GM19023 (cell line): ENCODE measurements around the gene PTGIR.

ENCODE experiments used
- ATAC-seq: cut with Tn5 transposase; IDR thresholded peaks from one replicate; pipeline ENCODE4 v1.9.1; 2021; ENCODE audit warnings: mild to moderate bottlenecking, moderate library complexity; ENCODE audit not compliant: unreplicated experiment

Gene PTGIR, protein sequence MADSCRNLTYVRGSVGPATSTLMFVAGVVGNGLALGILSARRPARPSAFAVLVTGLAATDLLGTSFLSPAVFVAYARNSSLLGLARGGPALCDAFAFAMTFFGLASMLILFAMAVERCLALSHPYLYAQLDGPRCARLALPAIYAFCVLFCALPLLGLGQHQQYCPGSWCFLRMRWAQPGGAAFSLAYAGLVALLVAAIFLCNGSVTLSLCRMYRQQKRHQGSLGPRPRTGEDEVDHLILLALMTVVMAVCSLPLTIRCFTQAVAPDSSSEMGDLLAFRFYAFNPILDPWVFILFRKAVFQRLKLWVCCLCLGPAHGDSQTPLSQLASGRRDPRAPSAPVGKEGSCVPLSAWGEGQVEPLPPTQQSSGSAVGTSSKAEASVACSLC

DNA sequence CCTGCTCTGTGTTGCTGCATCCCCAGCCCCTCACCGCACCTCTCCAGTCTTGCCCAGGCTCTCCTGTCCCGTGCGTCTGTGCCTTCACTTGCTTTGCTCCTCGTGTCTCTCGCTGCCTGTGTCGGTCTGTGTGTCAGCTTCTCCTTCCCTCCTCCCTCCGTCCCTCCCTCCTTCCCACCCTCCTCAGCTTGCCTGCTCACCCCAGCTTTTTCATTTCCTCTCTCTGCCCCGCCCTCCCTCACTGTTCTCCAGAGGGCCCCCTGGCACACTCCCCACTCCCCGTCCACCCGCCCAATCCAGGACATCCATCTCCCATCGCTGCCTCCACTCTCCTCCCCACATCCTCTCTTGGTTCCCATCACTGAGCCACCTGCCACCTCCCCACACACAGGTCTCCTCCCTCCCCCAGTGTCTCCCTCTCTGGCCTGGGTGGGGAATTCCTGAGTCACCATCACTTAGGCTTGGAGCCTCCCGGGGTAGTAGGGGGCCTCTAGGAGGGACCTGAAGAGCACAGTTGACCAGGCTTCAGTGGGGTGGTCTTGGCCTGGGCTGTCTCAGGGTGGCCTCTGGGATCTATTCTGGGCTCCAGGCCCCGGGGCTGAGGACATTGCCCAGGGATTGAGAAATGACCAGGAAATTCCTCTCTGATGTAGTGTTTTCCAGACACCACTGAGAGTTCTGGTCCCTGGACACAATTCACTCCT, at the start of gene PTGIR:
Gene PTGIR (minus strand): TSS at position 132 of the 704 bp plus-strand sequence. CDS start 864 bp downstream, outside the sequence.
- no peak for ATAC-seq

DNA sequence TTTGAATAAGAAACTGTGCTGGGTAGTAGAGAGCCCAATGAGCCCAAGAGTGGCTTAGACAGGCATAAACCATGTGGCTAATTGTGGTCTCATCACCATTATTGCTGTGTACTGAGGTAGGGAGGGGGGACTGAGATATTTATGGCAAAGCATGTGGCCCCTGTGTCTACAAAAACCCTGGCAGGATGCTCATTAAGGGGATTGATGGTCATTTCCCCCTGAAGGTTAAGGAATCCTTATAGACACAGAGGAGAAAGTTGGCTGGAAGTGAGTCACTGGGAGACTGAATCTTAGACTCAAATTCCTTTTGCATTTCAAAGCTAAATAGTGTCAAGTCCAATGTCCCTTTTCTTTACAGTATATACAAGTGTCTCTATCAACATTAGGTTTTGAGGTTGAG, 45.9 kb upstream of the PTGIR start:
- ATAC-seq, result no peak

DNA sequence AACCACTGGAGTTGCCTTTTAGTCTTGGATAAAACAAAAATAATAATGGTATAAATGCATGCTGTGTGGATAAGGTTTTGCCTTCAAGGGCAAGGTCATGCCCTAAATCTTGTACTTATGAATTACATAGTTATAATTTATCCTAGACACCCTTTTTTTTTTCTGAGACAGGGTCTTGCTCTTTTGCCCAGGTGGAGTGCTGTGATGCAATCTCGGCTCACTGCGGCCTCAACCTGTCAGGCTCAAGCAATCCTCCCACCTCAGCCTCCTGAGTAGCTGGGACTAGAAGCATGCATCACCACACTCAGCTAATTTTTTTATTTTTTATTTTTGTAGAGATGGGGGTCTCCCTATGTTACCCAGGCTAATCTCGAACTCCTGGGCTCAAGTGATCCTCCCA, 43.8 kb upstream of the PTGIR start:
- no peak for ATAC-seq

DNA sequence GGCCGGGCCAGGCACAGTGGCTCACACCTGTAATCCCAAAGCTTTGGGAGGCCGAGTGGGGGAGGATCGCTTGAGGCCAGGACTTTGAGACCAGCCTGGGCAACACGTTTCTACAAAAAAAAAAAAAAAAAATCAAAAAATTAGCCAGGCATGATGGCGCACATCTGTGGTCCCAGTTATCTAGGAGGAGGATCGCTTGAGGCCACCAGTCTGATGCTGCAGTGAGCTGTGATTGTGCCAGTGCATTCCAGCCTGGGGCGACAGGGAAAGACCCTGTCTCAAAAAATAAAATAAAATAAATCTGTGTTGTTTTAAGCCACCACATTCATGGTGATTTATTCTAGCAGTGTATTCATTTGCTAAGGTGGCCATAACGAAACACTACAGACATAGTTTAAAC, 40.2 kb upstream of the PTGIR start:
- no peak for ATAC-seq

DNA sequence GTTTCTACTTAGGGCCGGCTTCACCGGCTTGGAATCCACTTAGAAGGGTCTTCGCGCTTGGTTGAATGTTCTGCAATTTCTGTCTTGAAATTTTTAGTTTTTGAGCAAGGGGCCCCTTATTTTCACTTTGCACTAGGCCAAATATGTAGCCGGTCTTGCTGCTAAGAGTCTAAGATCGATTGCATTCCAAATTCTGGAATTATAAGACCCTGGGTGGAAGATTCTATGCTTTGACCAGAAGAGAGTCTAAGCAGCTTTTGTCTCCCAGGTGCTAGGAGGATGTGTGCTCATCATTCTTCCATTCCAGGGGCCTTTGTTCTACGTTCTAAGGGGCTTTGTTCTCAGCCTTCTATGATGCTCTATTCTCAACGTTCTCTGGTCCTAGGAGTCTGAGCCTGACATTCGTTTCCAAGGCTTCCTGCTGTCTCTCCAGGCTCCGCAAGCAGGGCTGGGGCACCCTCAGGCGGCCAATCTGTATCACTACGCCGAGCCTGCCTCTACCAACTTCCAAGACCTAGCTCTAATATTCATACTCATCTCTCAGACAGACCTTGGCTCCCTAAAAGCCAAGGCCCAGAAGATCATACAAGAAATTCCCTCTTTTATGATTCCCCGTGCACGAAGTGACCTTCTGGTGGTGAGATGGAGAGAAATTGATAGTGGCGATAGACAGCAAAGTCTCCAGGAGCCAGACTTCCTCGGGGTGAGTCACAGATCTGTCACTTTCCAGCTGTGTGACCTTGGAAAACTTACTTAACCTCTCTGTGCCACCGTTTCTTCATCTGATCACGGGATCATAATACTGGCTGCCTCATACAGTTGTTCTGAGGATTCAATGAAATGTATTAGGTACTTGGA, 37.1 kb upstream of the PTGIR start:
- ATAC-seq, result no peak

DNA sequence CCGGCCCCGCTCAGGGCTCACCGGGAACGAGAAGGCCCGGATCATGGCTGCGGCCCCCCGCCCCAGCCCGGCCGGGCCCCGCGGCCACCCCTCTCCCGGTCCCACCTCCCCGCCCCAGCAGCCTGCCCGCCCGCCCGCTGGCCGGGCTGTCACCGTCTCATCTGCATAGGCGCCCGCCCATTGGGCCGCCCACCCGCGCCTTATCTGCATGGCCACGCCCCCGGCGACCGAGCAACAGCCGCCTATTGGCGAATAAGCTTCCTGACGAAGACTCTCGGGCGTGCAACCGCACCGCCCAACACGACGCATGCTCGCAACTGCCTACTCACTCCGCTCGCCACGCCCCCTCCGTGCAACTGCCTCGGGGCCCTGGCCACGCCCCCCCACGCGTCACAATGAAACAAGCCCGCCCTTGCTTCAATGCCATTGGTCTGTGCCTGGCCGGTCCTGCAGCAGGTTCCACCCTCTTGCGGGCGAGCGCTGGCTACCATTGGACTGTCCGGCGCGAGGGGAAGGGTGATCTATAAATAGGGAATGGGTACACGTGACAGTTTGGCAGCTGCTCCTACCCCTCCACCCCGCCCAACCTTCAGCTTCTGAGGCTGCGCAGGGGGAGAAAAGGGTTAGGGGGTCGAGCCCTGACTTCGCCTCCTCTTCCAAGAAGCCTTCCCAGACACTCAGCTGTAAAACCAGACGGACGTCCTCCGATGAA, 36.3 kb upstream of the PTGIR start, which contains the start of gene DACT3:
Gene DACT3 (minus strand): TSS at position 163 of the 712 bp plus-strand sequence. CDS start 118 bp downstream, at position 45.
- ATAC-seq, result peak; percentile 89

DNA sequence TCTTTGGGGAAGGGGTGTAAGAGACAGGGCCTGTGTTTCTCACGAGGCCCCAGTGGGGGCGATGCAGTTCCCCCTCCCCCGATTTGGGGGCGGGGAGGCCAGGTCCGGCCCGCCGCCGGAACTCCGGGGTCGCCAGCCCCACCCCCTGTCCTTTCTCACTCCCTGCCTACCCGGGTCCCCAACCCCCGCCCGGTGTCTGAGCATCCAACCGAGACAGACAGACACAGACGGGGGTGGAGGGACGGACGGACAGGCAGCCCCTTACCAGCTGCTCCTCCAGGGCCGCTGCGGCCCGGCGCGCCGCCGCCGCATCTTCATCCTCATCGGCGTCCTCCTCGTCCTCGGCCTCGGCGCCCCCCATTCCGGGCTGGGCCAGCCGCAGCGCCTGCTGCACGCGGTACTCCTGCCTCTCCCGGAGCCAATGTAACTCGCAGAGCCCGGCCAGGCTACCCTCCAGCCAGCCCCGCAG, 35.7 kb upstream of the PTGIR start:
- ATAC-seq, result no peak

DNA sequence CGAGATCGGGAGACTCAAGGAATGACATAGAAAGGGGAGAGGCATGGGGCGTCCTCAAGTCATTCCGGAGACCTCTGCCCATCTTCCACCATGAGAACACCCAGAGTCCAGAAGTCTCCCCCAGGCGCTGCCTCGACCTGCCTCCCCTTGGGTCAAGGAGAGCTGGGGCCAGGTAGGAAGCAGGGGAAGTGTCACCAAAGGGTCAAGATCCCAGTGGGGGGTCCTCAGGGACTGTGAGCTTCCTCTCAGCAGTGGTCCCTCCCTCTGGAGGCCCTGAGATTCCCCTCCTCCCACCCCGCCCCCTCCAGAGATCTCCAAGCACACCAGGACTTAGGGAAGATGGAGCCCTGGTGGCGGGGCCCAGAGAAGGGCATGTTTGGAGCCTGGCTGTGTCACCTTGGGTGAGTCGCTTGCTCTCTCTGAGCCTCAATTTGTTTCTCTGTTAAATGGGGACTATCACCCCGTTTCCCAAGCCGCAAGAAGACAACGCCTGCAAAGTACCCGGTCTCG, 35.2 kb upstream of the PTGIR start:
- ATAC-seq, result no peak

DNA sequence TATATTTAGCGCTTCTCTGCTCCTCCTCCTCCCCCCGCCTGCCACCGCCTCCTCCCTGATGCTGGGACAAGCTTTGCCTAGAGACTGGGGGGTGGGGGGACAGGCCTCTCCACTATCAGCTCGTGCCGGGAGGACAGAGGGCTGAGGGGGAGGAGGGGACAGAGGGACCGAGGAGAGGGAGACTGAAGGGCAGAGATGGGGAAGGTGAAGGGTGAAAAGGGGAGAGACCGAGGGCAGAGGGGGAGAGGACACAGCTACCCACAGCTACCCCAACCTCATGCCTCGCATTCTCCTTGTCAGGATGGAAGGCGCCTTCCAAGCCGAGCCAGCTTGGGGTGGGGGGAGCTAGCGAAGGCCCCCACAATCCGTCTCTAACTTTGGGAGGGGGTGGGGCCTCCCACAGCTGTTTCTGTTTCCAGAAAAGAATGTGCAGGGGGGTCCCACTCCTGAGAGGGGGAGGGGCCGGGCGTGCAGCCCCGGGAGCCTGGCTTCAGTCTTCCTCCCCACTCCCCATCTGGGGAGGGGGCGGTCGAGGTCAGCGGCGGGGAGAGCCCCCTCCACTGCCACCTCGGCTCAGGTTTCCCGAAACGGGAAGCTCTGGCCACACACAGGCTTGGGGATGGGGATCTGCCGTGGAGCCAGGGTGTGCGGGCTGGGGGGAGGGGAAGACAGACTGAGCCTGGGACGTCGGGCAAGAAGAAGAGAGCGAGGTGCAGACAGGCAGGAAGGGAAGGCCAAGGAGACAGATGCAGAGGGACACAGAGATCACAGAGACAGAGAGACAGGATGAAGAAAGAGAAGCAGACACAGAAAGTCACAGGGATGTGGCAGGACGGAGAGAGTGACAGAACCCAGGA, 34.5 kb upstream of the PTGIR start:
- no peak for ATAC-seq

DNA sequence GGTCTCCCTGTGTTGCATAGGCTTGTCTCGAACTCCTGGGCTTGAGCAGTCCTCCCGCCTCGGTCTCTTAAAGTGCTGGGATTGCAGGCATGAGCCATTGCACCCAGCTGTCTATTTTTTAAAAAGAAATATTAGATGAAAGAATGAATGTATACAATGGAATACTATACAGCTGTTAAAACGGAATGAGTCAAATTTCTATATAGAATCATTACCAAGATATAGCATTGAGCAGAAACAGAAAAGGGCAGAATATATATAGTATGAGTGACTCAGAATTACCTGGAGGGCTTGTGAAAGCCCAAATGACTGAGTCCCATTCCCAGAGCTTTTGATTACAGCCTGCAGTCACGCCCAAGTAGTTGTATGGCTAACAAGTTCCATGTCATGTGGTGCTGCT, 31.7 kb upstream of the PTGIR start:
- no peak for ATAC-seq

DNA sequence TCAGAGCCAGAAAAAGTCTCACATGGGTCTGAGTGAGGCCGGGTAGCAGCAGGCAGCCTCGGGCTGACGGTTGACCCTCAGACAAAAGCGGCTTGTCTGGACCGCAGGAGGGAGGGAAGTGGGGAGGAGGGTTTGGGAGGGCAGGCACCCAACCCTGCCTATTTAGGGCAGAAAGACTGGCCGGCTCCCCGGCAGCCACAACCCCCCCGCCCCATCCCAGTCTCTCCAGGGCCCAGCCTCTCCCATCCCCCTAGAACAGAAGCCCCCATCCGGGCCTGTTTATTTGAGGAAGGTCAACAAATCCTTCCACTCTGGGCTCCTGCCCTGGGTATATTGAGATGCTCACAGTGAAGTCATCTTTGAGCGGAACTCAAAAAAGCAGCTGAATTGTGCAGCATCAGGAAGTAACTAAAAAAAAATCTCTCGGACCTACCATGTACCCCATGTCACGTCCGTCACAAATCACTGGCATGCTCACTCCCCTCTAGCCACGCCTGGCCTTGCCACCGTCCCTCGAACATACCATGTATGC, 29.8 kb upstream of the PTGIR start:
- ATAC-seq, result no peak

DNA sequence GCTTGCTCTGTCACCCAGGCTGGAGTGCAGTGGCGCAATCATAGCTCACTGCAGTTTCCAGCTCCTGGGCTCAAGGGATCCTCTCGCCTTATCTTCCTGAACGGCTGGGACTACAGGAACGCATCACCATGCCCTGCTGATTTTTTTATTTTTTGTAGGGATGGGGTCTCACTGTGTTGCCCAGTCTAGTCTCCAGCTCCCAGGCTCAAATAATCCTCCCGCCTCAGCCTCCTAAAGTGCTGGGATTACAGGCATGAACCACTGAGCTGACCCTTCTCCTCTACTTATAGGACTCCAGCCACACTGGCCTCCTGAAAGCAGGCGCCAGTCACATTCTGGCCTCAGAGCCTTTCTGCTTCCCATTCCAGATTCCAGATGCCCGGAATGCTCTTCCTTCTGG, 25.6 kb upstream of the PTGIR start:
- ATAC-seq, result no peak

DNA sequence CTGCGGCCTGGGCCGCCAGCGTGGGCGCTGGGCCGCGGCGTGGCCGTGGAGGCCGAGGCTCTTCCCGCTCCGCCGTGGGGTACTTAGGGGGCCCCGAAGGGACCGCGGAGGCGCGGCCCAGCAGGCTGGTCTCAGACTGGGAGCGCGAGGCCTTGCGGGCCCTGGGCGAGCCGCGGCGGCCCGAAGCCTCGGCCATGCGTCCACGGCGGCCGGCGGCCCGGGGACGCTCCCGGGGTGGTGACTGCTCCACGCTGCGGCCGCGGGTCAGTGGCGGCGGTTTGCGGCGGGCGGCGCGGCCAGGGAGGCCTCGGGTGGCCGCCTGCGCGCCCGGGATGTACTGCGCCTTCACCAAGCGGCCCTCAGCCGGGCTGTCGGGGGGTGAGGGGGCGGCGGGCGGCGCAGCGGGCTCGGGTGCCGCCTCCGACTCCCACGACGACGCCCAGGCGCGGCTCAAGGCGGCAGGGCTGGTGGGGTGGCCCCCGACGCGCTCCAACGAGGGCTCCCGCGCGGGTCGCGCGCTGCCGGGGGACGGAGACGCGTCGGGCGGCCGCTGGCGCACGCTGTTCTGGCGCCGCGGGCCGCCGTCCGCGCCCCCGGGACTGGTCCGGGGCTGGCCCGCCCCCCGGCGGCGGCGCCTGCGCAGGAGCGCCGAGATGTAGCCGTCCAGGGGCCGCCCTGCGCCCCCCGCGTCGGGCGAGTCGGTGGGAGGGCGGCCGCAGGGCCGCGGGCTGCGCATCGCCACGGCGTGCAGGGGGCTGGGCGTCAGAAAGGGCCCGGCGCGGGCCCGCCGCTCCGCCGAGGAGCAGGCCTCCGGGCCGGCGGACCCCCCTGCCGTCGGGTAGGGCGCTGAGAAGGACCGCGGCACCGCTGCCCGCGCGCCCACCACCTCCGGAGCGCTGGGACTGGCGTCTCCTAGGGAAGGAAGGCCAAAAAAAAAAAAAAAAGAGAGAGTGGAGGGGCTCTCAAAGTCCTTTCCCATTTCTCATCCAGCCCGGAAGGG, 24.4 kb upstream of the PTGIR start:
- ATAC-seq, result no peak

DNA sequence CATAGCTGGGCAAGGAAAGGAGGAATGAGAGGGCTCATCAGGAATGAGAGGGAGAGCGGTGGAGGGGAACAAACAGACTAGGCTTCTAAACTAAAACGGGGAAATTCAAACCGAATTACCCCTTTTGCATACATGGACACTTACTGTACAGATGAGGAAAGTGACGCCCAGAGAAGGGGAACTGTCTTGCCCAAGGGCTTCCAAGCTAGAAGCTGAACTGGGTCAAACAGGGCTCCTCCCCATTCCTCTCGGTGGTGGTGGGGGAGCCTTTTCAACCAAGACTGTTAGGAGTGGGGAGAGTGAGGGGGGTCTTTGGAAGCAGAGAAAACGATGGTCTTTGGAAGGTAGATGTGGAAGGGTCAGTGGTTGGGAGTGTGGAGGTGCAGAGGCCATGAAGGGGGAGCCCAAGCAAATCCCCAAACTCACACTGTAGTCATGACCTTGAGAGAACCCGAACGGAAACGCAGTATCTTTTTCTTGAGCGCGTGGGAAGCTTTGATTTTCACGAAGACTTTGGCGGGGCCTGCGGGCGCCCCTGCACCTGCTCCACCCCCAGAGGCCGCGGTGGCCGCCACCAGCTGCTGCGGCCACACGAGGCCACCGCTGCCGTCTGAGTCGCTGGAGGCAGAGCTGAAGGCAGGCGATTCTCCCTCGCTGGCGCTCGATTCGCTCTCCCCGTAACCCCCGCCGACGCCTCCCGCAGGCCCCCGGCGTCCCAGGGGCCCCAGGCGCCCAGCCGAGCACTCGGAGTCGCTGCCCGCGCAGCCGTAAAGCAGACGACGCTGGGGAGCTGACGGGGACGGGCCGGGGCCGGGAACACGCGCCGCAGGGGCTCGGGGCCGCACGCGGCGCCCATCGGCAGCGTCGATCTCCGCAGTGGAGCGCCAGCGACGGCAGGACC, 23.4 kb upstream of the PTGIR start:
- no peak for ATAC-seq

DNA sequence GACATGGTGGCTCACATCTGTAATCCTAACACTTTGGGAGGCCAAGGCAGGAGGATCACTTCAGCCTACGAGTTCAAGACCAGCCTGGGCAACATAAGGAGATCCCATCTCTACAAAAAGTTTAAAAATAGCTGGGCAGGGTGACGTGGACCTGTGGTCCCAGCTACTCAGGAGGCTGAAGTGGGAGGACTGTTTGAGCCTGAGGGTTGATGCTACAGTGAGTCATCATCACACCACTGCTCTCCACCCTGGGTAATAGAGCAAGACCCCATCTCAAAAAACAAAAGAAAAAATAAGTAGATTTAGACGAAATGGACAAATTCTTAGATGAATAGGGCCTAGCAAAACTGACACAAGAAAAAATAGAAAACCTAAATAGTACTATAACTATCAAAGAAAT, 21.5 kb upstream of the PTGIR start:
- no peak for ATAC-seq

DNA sequence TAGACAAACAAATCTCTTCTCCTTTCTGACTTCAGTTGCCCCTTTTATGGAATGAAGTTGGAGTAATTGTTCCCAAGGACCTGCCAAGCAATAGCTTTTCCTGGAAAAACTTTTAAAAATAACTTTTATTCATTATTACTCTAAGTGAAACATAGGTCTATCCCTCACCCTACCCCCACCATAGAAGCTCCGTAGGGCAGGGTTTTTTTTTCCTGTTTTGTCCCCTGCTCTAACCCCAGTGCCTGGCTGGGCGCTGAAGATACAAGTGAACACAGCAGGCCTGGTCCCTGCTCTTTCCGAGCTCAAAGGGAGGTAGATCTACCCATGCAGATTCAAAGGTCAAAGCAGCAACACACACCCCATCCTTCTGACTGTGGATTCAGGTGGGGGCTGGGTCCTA, 19.8 kb upstream of the PTGIR start:
- ATAC-seq, result no peak

DNA sequence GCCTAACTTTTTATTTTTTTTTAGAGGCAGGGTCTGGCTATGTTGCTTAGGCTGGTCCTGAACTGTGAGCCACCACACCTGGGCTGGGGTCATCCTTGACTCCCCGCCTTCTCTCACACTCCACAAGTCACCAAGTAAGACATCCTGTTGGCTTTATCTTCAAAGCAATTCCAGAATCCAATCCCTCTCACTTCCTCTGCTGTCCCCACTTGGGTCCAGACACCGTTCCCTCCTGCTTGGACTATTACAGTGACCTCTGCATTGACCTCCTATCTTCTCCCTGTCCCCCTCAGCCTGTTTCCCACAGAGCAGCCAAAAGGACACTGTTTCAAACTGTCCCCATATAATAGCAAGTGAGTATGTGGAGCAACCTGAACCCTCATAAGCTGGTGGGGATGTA, 15.8 kb upstream of the PTGIR start:
- no peak for ATAC-seq
